MM.1S (cell line): ENCODE data around the gene KCNQ2.

Source experiments
- DNase-seq: peaks from one replicate; pipeline ENCODE4 v3.0.0-alpha.2; 2015
- H2AFZ ChIP-seq: fragments of 300-600 bp; sonication (generic); 2 replicates; pipeline ENCODE4 v1.6.0; 2016; ENCODE audit warnings: antibody characterized with exemption, low read length
- H3F3A ChIP-seq: fragments of 300-600 bp; sonication (generic); 2 replicates; pipeline ENCODE4 v1.6.1; 2016; ENCODE audit warnings: mild to moderate bottlenecking, antibody characterized with exemption, low read length, moderate library complexity, mixed read lengths; ENCODE audit not compliant: insufficient read depth
- H3K27ac ChIP-seq: fragments of 300-600 bp; sonication (generic); 2 replicates; pipeline ENCODE4 v1.5.1; 2016; ENCODE audit warnings: mild to moderate bottlenecking, low read length
- H3K27me3 ChIP-seq: fragments of 300-600 bp; sonication (generic); replicated peaks from 2 replicates; pipeline ENCODE4 v1.6.0; 2016; ENCODE audit warnings: low read length; ENCODE audit not compliant: insufficient read depth
- H3K36me3 ChIP-seq: fragments of 300-600 bp; sonication (generic); replicated peaks from 2 replicates; pipeline ENCODE4 v1.6.1; 2016; ENCODE audit warnings: mild to moderate bottlenecking, low read length, mixed read lengths; ENCODE audit not compliant: insufficient read depth
- H3K4me1 ChIP-seq: fragments of 300-600 bp; sonication (generic); 2 replicates; pipeline ENCODE4 v1.6.1; 2016; ENCODE audit warnings: low read length, mixed read lengths
- H3K4me2 ChIP-seq: fragments of 300-600 bp; sonication (generic); 2 replicates; pipeline ENCODE4 v1.6.0; 2016; ENCODE audit warnings: low read depth, low read length
- H3K4me3 ChIP-seq: fragments of 300-600 bp; sonication (generic); 2 replicates; pipeline ENCODE4 v1.5.1; 2016; ENCODE audit warnings: low read length, mixed read lengths
- H3K79me2 ChIP-seq: fragments of 300-600 bp; sonication (generic); 2 replicates; pipeline ENCODE4 v1.6.1; 2016; ENCODE audit warnings: mixed run types, low read length, mixed read lengths
- H3K9ac ChIP-seq: fragments of 300-600 bp; sonication (generic); 2 replicates; pipeline ENCODE4 v1.6.1; 2016; ENCODE audit warnings: low read length, mixed read lengths
- H3K9me2 ChIP-seq: fragments of 300-600 bp; sonication (generic); replicated peaks from 2 replicates; pipeline ENCODE4 v1.6.1; 2016; ENCODE audit warnings: mild to moderate bottlenecking, low read length, mixed read lengths; ENCODE audit not compliant: insufficient read depth
- H3K9me3 ChIP-seq: fragments of 300-600 bp; sonication (generic); replicated peaks from 2 replicates; pipeline ENCODE4 v1.6.1; 2016; ENCODE audit warnings: mild to moderate bottlenecking, low read length, mixed read lengths; ENCODE audit not compliant: insufficient read depth
- H4K20me1 ChIP-seq: fragments of 300-600 bp; sonication (generic); 2 replicates; pipeline ENCODE4 v1.6.1; 2016; ENCODE audit warnings: mild to moderate bottlenecking, low read length, moderate library complexity, mixed read lengths; ENCODE audit not compliant: insufficient read depth
- CTCF ChIP-seq: fragments of 300-600 bp; sonication (generic); IDR thresholded peaks from 2 replicates; pipeline ENCODE4 v1.5.1; 2016; ENCODE audit warnings: antibody characterized with exemption, low read length, mixed read lengths
- EZH2 ChIP-seq: fragments of 300-600 bp; sonication (generic); optimal IDR thresholded peaks from 2 replicates; pipeline ENCODE3; 2017; ENCODE audit warnings: low read depth, mild to moderate bottlenecking, antibody characterized with exemption, low read length, mixed read lengths
- EZH2phosphoT487 ChIP-seq: fragments of 300-600 bp; sonication (generic); IDR thresholded peaks from 2 replicates; pipeline ENCODE4 v1.6.1; 2018; ENCODE audit warnings: antibody characterized with exemption, low read length

KCNQ2 gene

GRCh38 chr20:63357921-63358905, 114.2 kb downstream of the KCNQ2 start:
- H3K36me3 ChIP-seq, result no peaks in the 10 kb centered on the region
- peaks cover 62% of the 10 kb centered on the region for H3K27me3 ChIP-seq
- no peak overlapping the region for H3K27ac ChIP-seq
- H3K9ac ChIP-seq, result no peak overlapping the region
- H3F3A ChIP-seq, result no peaks in the 10 kb centered on the region
- no peak overlapping the region for H2AFZ ChIP-seq
- no peak for DNase-seq
- H3K4me1 ChIP-seq, result no peaks in the 10 kb centered on the region
- no peaks in the 10 kb centered on the region for H4K20me1 ChIP-seq
- no peaks in the 10 kb centered on the region for H3K79me2 ChIP-seq
- TF ChIP-seq EZH2phosphoT487 (no peak), EZH2 (no peak), CTCF (no peak)
- no peaks in the 10 kb centered on the region for H3K9me3 ChIP-seq
- H3K9me2 ChIP-seq, result no peaks in the 10 kb centered on the region
- no peak overlapping the region for H3K4me2 ChIP-seq
- no peak overlapping the region for H3K4me3 ChIP-seq

DNA sequence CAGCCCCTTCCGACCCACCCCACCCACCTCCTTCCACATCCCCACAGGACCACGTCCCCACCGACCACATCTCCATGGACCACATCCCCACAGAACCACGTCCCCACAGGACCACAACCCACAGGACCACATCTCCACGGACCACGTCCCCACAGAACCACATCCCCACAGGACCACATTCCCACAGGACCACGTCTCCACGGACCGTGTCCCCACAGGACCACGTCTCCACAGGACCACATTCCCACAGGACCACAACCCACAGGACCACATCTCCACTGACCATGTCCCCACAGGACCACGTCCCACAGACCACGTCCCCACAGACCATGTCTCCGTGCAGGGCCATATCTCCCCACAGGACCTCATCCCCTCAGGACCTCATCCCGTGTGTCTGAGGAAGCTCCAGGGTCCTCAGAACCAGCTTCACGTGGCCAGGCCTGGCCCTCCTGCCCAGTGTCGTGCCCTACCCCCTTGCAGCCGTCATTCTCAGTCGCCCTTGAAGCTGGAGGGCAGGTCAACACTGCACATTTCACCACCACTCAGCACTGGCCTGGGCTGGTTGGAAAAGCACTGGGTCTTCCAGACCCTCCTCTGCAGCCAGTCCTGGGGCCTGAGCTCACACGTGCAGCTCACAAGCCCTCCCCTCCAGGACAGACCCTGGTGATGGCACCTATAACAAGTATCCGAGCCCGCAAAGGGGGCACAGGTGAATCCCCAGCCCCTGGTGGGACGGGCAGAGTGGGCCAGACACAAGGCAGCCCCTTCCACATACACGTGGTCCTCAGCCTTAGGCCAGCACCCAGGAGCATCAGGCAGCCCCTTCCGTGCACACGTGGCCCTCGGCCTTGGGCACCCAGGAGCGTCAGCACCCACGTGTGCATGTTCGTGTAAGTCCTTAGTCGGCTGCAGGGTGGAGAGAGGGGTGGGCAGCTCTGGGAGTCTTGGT, 115.2 kb downstream of the KCNQ2 start:
- no peaks in the 10 kb centered on the region for H4K20me1 ChIP-seq
- H3K9ac ChIP-seq, result no peak overlapping the region
- no peak for DNase-seq
- no peaks in the 10 kb centered on the region for H3K9me3 ChIP-seq
- H3K4me2 ChIP-seq, result no peak overlapping the region
- TF ChIP-seq CTCF (no peak), EZH2 (no peak), EZH2phosphoT487 (no peak)
- no peaks in the 10 kb centered on the region for H3K4me1 ChIP-seq
- no peaks in the 10 kb centered on the region for H3K79me2 ChIP-seq
- H3K27me3 ChIP-seq, result peaks cover 52% of the 10 kb centered on the region
- no peaks in the 10 kb centered on the region for H3K36me3 ChIP-seq
- no peak overlapping the region for H3K27ac ChIP-seq
- no peak overlapping the region for H2AFZ ChIP-seq
- H3K4me3 ChIP-seq, result no peak overlapping the region
- no peaks in the 10 kb centered on the region for H3F3A ChIP-seq
- H3K9me2 ChIP-seq, result no peaks in the 10 kb centered on the region

- H3K36me3 ChIP-seq, result no peaks in the 10 kb centered on the region
- H4K20me1 ChIP-seq, result no peaks in the 10 kb centered on the region
- DNase-seq, result no peak
- H3K9me3 ChIP-seq, result no peaks in the 10 kb centered on the region
- TF ChIP-seq EZH2 (no peak), EZH2phosphoT487 (no peak), CTCF (no peak)
- no peak overlapping the region for H3K9ac ChIP-seq
- no peaks in the 10 kb centered on the region for H3K79me2 ChIP-seq
- H3F3A ChIP-seq, result no peaks in the 10 kb centered on the region
- H3K4me2 ChIP-seq, result no peak overlapping the region
- H3K27ac ChIP-seq, result no peak overlapping the region
- no peaks in the 10 kb centered on the region for H3K4me1 ChIP-seq
- H3K4me3 ChIP-seq, result no peak overlapping the region
- H3K27me3 ChIP-seq, result peaks cover 45% of the 10 kb centered on the region
- no peaks in the 10 kb centered on the region for H3K9me2 ChIP-seq
- no peak overlapping the region for H2AFZ ChIP-seq
Observed at GRCh38 chr20:63356511-63356910, 115.9 kb downstream of the KCNQ2 start.
